Right cardiac atrium (tissue), 5 donors: ENCODE results near the gene TIE1. TPM values are rescaled to one million over a fixed set of nuclear protein-coding genes. Genes with fewer than 3 reads are reported as not detected.

ENCODE experiments used
- ATAC-seq, 2 donors: fragments of 200-7000 bp; cut with Tn5 transposase; one replicate each; pipeline versions ENCODE4 v1.8.0 to v1.9.1; 2020; ENCODE audit warnings: moderate library complexity in 2 of 2, mild to moderate bottlenecking in 1 of 2
- DNase-seq, 3 donors: peaks; one replicate each; pipeline ENCODE4 v3.0.0-alpha.2; 2020
- H3K27ac ChIP-seq: one replicate; pipeline ENCODE4 v1.5.1; 2013; ENCODE audit warnings: mild to moderate bottlenecking, low read length, control low read depth, moderate library complexity
- H3K27me3 ChIP-seq: one replicate; pipeline ENCODE4 v1.6.1; 2013; ENCODE audit not compliant: control insufficient read depth, insufficient read depth
- H3K4me1 ChIP-seq: one replicate; pipeline ENCODE4 v1.6.1; 2013; ENCODE audit warnings: low read length; ENCODE audit not compliant: control insufficient read depth, insufficient read depth
- H3K4me3 ChIP-seq: one replicate; pipeline ENCODE4 v1.5.1; 2013; ENCODE audit warnings: low read length, control low read depth
- H3K9me3 ChIP-seq: one replicate; pipeline ENCODE4 v1.6.1; 2013; ENCODE audit warnings: low read length; ENCODE audit not compliant: control insufficient read depth
- WGBS: extraction: QIAGEN DNeasy Blood & Tissue Kit; methylation state at CpG from one replicate; pipeline ENCODE4 v1.1.7; 2013; 5-methylcytosine and 5-hydroxymethylcytosine counted together
- intact Hi-C, 4 donors: fragments of 100-400 bp; cut with DNase I; formaldehyde crosslinking; loops; one replicate each; pipeline versions ENCODE4 v1.11.0 to v1.14.0; 2022 to 2023
- long read RNA-seq, 4 donors: library from polyadenylated mRNA; unstranded; transcript quantifications; one replicate each; pipeline ENCODE4 v2.0.0, GENCODE V29; 2020 to 2021
- polyA plus RNA-seq: library from polyadenylated mRNA; stranded (reverse); fragments of 200-250 nt; gene quantifications from one replicate; pipeline ENCODE4 v1.2.3, GENCODE V29; 2013
- total RNA-seq, 4 donors: library from RNA; stranded (reverse); fragmentation: NEBNext Ultra II Directional; extraction: Animal tissue kit (Norgen Biotek cat#: 25700); gene quantifications; one replicate each; pipeline ENCODE4 v1.2.1, GENCODE V29; 2021
- donor health status: healthy with polysubstance abuse.
- donor health status: DM: no; HTN: yes; CAD: no.
- donor health status: DM: no; HTN: no; CAD: no.
- donor health status: DM: no; HTN: yes; CAD: no; lungs with severe emphysema.
- donor health status: DM: yes; HTN: yes; CAD: no.

TIE1 gene
- total RNA-seq (10 to 100 TPM; 21.7 to 49.4 (median 44.4) TPM), polyA plus RNA-seq (30.4 TPM)
- long read RNA-seq, donor 1, transcript TIE1-201 (23 exons, 3,882 nt): major isoform, 35 of 119 reads
- long read RNA-seq, donor 1, partial matches to known transcripts: 62 of 119 reads
- long read RNA-seq, donor 1, other reads (novel, unspliced or antisense): 21 of 119 reads
- long read RNA-seq, donor 2, transcript TIE1-201 (23 exons, 3,882 nt): major isoform, 19 of 38 reads
- long read RNA-seq, donor 2, partial matches to known transcripts: 11 of 38 reads
- long read RNA-seq, donor 2, other reads (novel, unspliced or antisense): 8 of 38 reads
- long read RNA-seq, donor 3, transcript TIE1-201 (23 exons, 3,882 nt): major isoform, 51 of 166 reads
- long read RNA-seq, donor 3, partial matches to known transcripts: 47 of 166 reads
- long read RNA-seq, donor 3, other reads (novel, unspliced or antisense): 68 of 166 reads
- long read RNA-seq, donor 4, transcript TIE1-201 (23 exons, 3,882 nt): major isoform, 14 of 39 reads
- long read RNA-seq, donor 4, partial matches to known transcripts: 16 of 39 reads
- long read RNA-seq, donor 4, other reads (novel, unspliced or antisense): 9 of 39 reads

GRCh38 chr1:43300378-43301094, at the start of gene TIE1:
Gene TIE1 (plus strand): TSS chr1:43300982. CDS start chr1:43301072, 90 bp downstream.
- Histone ChIP-seq H3K9me3 (no peaks in the 10 kb centered on the region), H3K27ac (peak within 1 kb of the TSS; percentile 74), H3K4me1 (peaks cover 21% of the 10 kb centered on the region), H3K27me3 (no peaks in the 10 kb centered on the region), H3K4me3 (peak within 1 kb of the TSS; percentile 45)
- ATAC-seq (peak; percentile 72 to 86), DNase-seq (peak; percentile 57 to 76 (median 64))
- intact Hi-C loops: loop anchor here in 1 of 4 donors (5.0 kb wide), 1 partner anchor 63 kb away; no protein-coding TSS in a partner anchor
- 65% methylated on average over 10 of the region's 10 CpGs for WGBS

DNA sequence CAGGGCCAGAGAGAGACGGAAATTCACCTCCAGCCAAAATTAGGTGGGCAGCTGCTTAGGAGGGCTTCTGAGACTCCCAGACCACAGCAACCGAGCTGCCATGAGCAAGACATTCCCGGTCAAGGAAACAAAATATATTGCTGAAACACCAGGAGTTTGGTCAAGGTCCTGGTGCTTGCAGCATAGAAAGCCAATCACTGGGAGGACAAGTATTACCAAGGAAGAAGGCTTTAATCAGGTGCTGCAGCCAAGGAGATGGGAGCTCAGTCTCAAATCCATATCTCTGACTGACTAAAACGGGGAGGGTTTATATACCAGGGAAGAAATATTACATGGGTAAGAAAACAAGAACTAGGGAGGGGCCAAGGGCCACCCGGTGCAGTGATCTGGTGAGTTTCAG, 49.8 kb upstream of the TIE1 start:
- no peaks in the 10 kb centered on the region for H3K9me3 ChIP-seq
- H3K27me3 ChIP-seq: no peaks in the 10 kb centered on the region
- intact Hi-C loops: loop anchor here in 1 of 4 donors (5.0 kb wide), 1 partner anchor 41 kb away; no protein-coding TSS in a partner anchor
- H3K4me1 ChIP-seq: peaks cover 3% of the 10 kb centered on the region
- H3K4me3 ChIP-seq: no peak overlapping the region
- ATAC-seq: no peak
- no peak overlapping the region for H3K27ac ChIP-seq
- 84% methylated on average over 5 of the region's 5 CpGs for WGBS
- DNase-seq: no peak

DNA sequence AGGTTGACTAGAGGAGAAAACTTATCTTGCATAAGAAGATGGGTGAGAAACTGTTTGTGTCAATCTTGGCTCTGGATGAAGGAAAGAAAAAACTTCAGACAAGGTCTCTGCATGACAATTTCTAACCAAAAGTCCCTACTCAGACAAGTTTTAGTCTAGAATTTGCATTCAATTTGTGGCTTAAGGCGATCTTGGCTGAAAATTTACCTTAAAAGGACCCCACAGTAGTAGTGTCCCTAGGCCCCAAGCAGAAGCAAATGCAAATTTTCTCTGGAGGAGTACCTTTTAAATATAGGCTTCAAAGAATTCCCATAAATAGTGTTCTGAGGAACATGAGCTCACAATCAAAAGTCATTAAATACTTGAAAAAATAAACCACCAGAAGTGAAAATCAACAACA, 48.6 kb upstream of the TIE1 start:
- Histone ChIP-seq H3K4me1 (peaks cover 3% of the 10 kb centered on the region), H3K27ac (no peak overlapping the region), H3K9me3 (no peaks in the 10 kb centered on the region), H3K27me3 (no peaks in the 10 kb centered on the region), H3K4me3 (no peak overlapping the region)
- 90% methylated on average over 1 of the region's 1 CpG for WGBS
- intact Hi-C loops: loop anchor here in 1 of 4 donors (5.0 kb wide), 1 partner anchor 40 kb away; no protein-coding TSS in a partner anchor
- no peak for ATAC-seq
- no peak for DNase-seq

DNA sequence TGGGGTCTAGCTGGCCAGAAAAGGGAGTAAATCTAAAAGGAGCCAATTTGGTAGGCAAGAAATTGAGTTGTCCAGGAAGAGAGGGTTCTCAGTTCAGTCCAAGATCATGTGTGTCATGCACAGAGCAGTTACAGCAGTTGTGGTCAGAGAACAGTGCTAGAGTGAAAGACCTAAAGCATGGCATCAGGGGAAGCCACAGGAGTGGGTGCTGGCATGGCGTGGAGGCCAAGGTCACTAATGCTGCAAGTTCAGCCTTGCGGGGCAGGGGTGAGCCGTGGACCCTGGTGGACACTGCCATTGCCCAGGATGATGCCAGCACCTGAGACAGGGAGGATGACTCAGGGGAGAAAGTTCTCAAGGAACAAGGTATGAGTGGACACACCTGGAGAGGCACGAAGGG, 47.6 kb upstream of the TIE1 start:
- H3K27ac ChIP-seq: no peak overlapping the region
- H3K9me3 ChIP-seq: no peaks in the 10 kb centered on the region
- ATAC-seq: no peak
- no peak for DNase-seq
- H3K4me1 ChIP-seq: peaks cover 3% of the 10 kb centered on the region
- no peak overlapping the region for H3K4me3 ChIP-seq
- WGBS: 94% methylated on average over 4 of the region's 4 CpGs
- intact Hi-C loops: loop anchor here in 1 of 4 donors (5.0 kb wide), 1 partner anchor 39 kb away; no protein-coding TSS in a partner anchor
- H3K27me3 ChIP-seq: no peaks in the 10 kb centered on the region

DNA sequence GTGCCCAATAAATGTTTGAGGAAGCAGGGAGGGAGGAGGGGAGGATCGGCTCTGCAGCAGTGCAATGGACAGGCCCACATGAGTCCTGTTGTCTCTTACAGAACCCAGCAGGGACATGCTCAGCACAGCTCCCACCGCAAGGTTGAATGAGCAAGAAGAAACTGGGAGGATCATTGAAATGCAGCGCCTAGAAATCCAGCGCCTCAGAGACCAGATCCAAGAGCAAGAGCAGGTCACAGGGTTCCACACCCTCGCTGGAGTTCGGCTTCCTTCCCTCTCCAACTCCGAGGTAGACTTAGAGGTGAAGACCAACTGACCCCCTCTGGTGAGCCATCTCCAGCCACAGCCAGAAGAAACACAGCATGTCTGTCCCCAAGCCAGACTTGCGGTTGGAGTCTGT, 46.9 kb upstream of the TIE1 start:
- 90% methylated on average over 8 of the region's 8 CpGs for WGBS
- DNase-seq (no peak), ATAC-seq (no peak)
- Histone ChIP-seq H3K27ac (no peak overlapping the region), H3K4me1 (peaks cover 3% of the 10 kb centered on the region), H3K27me3 (no peaks in the 10 kb centered on the region), H3K4me3 (no peak overlapping the region), H3K9me3 (no peaks in the 10 kb centered on the region)
- intact Hi-C loops: loop anchor here in 1 of 4 donors (5.0 kb wide), 1 partner anchor 38 kb away; no protein-coding TSS in a partner anchor

GRCh38 chr1:43255438-43256210, 45.2 kb upstream of the TIE1 start:
- Histone ChIP-seq H3K9me3 (no peaks in the 10 kb centered on the region), H3K4me3 (no peak overlapping the region), H3K27ac (peak overlapping the region; percentile 41), H3K4me1 (peaks cover 3% of the 10 kb centered on the region), H3K27me3 (no peaks in the 10 kb centered on the region)
- ATAC-seq (peak; percentile 63 to 69), DNase-seq (no peak)
- intact Hi-C loops: no loop called here
- 70% methylated on average over 10 of the region's 10 CpGs for WGBS

GRCh38 chr1:43256675-43257570, 43.9 kb upstream of the TIE1 start:
- H3K27ac ChIP-seq: no peak overlapping the region
- H3K9me3 ChIP-seq: no peaks in the 10 kb centered on the region
- peak; percentile 54 to 77 for ATAC-seq
- 75% methylated on average over 8 of the region's 8 CpGs for WGBS
- no peak for DNase-seq
- peaks cover 3% of the 10 kb centered on the region for H3K4me1 ChIP-seq
- intact Hi-C loops: no loop called here
- no peaks in the 10 kb centered on the region for H3K27me3 ChIP-seq
- no peak overlapping the region for H3K4me3 ChIP-seq

DNA sequence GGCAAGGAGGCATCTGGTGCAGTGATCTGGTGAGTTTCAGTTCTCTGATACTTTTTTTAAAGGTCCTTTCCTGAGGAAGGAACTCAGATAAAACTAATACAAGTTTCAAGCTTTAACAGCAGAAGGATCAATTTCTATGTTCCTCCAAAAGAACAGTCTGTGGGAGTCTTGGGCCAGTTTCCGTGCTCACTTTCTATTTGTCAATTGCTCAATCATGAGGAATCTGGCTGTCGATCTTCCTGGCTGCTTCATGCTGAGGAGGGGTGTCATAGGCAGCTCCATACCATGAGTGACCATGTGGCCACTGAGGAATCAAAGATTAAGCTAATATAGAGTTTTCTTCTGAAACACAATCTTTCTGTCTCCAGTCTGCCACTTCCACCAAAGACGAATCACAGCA, 42.4 kb upstream of the TIE1 start:
- 70% methylated on average over 3 of the region's 3 CpGs for WGBS
- intact Hi-C loops: no loop called here
- H3K4me3 ChIP-seq: no peak overlapping the region
- no peaks in the 10 kb centered on the region for H3K9me3 ChIP-seq
- DNase-seq: no peak
- H3K4me1 ChIP-seq: peaks cover 3% of the 10 kb centered on the region
- no peak for ATAC-seq
- no peaks in the 10 kb centered on the region for H3K27me3 ChIP-seq
- H3K27ac ChIP-seq: no peak overlapping the region

GRCh38 chr1:43265431-43265830, 35.4 kb upstream of the TIE1 start:
- DNase-seq: no peak
- H3K4me3 ChIP-seq: no peak overlapping the region
- intact Hi-C loops: no loop called here
- H3K9me3 ChIP-seq: no peaks in the 10 kb centered on the region
- H3K4me1 ChIP-seq: no peaks in the 10 kb centered on the region
- 86% methylated on average over 4 of the region's 4 CpGs for WGBS
- no peak overlapping the region for H3K27ac ChIP-seq
- H3K27me3 ChIP-seq: no peaks in the 10 kb centered on the region
- ATAC-seq: no peak

- Histone ChIP-seq H3K9me3 (no peaks in the 10 kb centered on the region), H3K27me3 (no peaks in the 10 kb centered on the region), H3K27ac (no peak overlapping the region), H3K4me1 (no peaks in the 10 kb centered on the region), H3K4me3 (no peak overlapping the region)
- intact Hi-C loops: no loop called here
- DNase-seq (no peak), ATAC-seq (no peak)
- WGBS: 92% methylated on average over 1 of the region's 1 CpG
Observed at GRCh38 chr1:43266881-43267280, 33.9 kb upstream of the TIE1 start.
